Thoracic aorta (tissue), 2 donors: Measurements from ENCODE around the gene TBL1XR1. TPM values are rescaled to one million over a fixed set of nuclear protein-coding genes. Genes with fewer than 3 reads are reported as not detected.

ENCODE experiments used
- ATAC-seq: fragments of 150-250 bp; one replicate; pipeline ENCODE4 v1.8.0; 2017; ENCODE audit warnings: low read depth; ENCODE audit not compliant: insufficient number of reproducible peaks, low FRiP score
- DNase-seq: peaks from one replicate; pipeline ENCODE4 v3.0.0-alpha.2; 2020; ENCODE audit warnings: low spot score
- H3K27ac ChIP-seq, 2 donors: fragments of 200-600 bp; sonication (generic); 1 replicate in 1 of 2; 2 replicates in 1 of 2; pipeline ENCODE4 v1.5.1; 2016; ENCODE audit warnings: mild to moderate bottlenecking in 2 of 2, moderate library complexity in 2 of 2
- H3K27me3 ChIP-seq: fragments of 200-600 bp; sonication (generic); replicated peaks from 2 replicates; pipeline ENCODE4 v1.6.0; 2016; ENCODE audit warnings: mild to moderate bottlenecking; ENCODE audit not compliant: insufficient read depth
- H3K36me3 ChIP-seq: fragments of 200-600 bp; sonication (generic); one replicate; pipeline ENCODE4 v1.5.1; 2016
- H3K4me1 ChIP-seq, 2 donors: fragments of 200-600 bp; sonication (generic); 1 replicate in 1 of 2; 2 replicates in 1 of 2; pipeline versions ENCODE4 v1.5.1 to v1.6.0; 2016; ENCODE audit warnings: low read depth in 2 of 2, mild to moderate bottlenecking in 1 of 2; ENCODE audit not compliant: control insufficient read depth in 1 of 2
- H3K4me3 ChIP-seq: fragments of 200-600 bp; sonication (generic); 2 replicates; pipeline ENCODE4 v1.5.1; 2016; ENCODE audit warnings: mild to moderate bottlenecking
- H3K9me3 ChIP-seq: fragments of 200-600 bp; sonication (generic); 2 replicates; pipeline ENCODE4 v1.5.1; 2016
- CTCF ChIP-seq: fragments of 200-600 bp; sonication (generic); IDR thresholded peaks from one replicate; pipeline ENCODE4 v1.5.1; 2019; ENCODE audit warnings: antibody characterized with exemption
- total RNA-seq, 2 donors: library from RNA; depleted of rRNA; stranded (reverse); fragments of >200 nt; gene quantifications; one replicate each; pipeline versions ENCODE4 v1.1.0 to v1.2.3, GENCODE V29; 2016

Gene TBL1XR1
- total RNA-seq, 2 donors from 2014 or later = 67.0 to 109 TPM

GRCh38 chr3:177071496-177072156 lies 125.7 kb downstream of the TBL1XR1 start:
- no peak overlapping the region for H3K4me3 ChIP-seq
- no peaks in the 10 kb centered on the region for H3K9me3 ChIP-seq
- TF ChIP-seq CTCF = no peak
- no peak for DNase-seq
- H3K27ac ChIP-seq = no peak overlapping the region
- no peaks in the 10 kb centered on the region for H3K36me3 ChIP-seq
- H3K27me3 ChIP-seq = no peaks in the 10 kb centered on the region
- peaks cover 8 to 24% of the 10 kb centered on the region in 2 donors for H3K4me1 ChIP-seq
- ATAC-seq = no peak

- DNase-seq (no peak), ATAC-seq (no peak)
- TF ChIP-seq CTCF = no peak
- Histone ChIP-seq H3K36me3 (no peaks in the 10 kb centered on the region), H3K9me3 (no peaks in the 10 kb centered on the region), H3K27me3 (no peaks in the 10 kb centered on the region), H3K27ac (no peak overlapping the region), H3K4me3 (no peak overlapping the region), H3K4me1 (peaks cover 20% of the 10 kb centered on the region in 2 donors)
These were observed 127.6 kb downstream of the TBL1XR1 start for GRCh38 chr3:177069514-177070329.

- Histone ChIP-seq H3K27me3 (no peaks in the 10 kb centered on the region), H3K9me3 (no peaks in the 10 kb centered on the region), H3K4me1 (peaks cover 20 to 26% of the 10 kb centered on the region in 2 donors)
These were observed 128.3 kb downstream of the TBL1XR1 start for GRCh38 chr3:177068967-177069366.

GRCh38 chr3:177066068-177066467 lies 131.2 kb downstream of the TBL1XR1 start:
- Histone ChIP-seq H3K9me3 (no peaks in the 10 kb centered on the region), H3K4me3 (no peak overlapping the region), H3K27ac (no peak overlapping the region), H3K4me1 (peaks cover 26 to 31% of the 10 kb centered on the region in 2 donors), H3K27me3 (no peaks in the 10 kb centered on the region), H3K36me3 (no peaks in the 10 kb centered on the region)
- ATAC-seq (no peak), DNase-seq (no peak)
- no peak for TF ChIP-seq CTCF

More at GRCh38 chr3:177068967-177069366, 128.3 kb downstream of the TBL1XR1 start:
- DNase-seq (no peak), ATAC-seq (no peak)
- no peak for TF ChIP-seq CTCF
- no peak overlapping the region for H3K4me3 ChIP-seq
- no peaks in the 10 kb centered on the region for H3K36me3 ChIP-seq
- no peak overlapping the region for H3K27ac ChIP-seq

GRCh38 chr3:177065285-177066033 lies 131.8 kb downstream of the TBL1XR1 start:
- no peak for TF ChIP-seq CTCF
- Histone ChIP-seq H3K4me1 (peaks cover 26 to 31% of the 10 kb centered on the region in 2 donors), H3K9me3 (no peaks in the 10 kb centered on the region), H3K27me3 (no peaks in the 10 kb centered on the region), H3K36me3 (no peaks in the 10 kb centered on the region), H3K4me3 (no peak overlapping the region), H3K27ac (no peak overlapping the region)
- no peak for DNase-seq
- ATAC-seq = no peak
